COLO829 (cell line): ENCODE measurements around the gene NHERF1.

Experiments
- DNase-seq: peaks from one replicate; pipeline ENCODE4 v3.0.0; 2012; ENCODE audit warnings: low spot score

The NHERF1 gene

GRCh38 chr17:74748529-74749278 is at the start of gene NHERF1:
TSS of gene NHERF1 (plus strand) at chr17:74748628. CDS start at chr17:74748847, 219 bp downstream.
- DNase-seq = peak; percentile 86

GRCh38 chr17:74699236-74699635 is 49.2 kb upstream of the NHERF1 start:
- no peak for DNase-seq

- no peak for DNase-seq
Observed at GRCh38 chr17:74702116-74702871, 46.1 kb upstream of the NHERF1 start.

GRCh38 chr17:74703311-74703710 is 45.1 kb upstream of the NHERF1 start:
- no peak for DNase-seq

GRCh38 chr17:74704544-74704943 is 43.9 kb upstream of the NHERF1 start:
- no peak for DNase-seq

GRCh38 chr17:74711058-74711824 is 37.2 kb upstream of the NHERF1 start:
- no peak for DNase-seq

- DNase-seq = no peak
Observed at GRCh38 chr17:74712301-74712700, 36.1 kb upstream of the NHERF1 start.

GRCh38 chr17:74712756-74713155 is 35.7 kb upstream of the NHERF1 start, which contains the start of gene CD300LF:
TSS of gene CD300LF (minus strand) at chr17:74712923. CDS start at chr17:74712866, 57 bp downstream.
- DNase-seq = no peak

GRCh38 chr17:74713171-74713755 is 35.2 kb upstream of the NHERF1 start:
- DNase-seq = no peak

- no peak for DNase-seq
Observed at GRCh38 chr17:74715144-74715543, 33.3 kb upstream of the NHERF1 start.

- DNase-seq = no peak
Observed at GRCh38 chr17:74720506-74720905, 27.9 kb upstream of the NHERF1 start.

- no peak for DNase-seq
Observed at GRCh38 chr17:74722782-74723181, 25.6 kb upstream of the NHERF1 start.

GRCh38 chr17:74723891-74724290 is 24.5 kb upstream of the NHERF1 start:
- no peak for DNase-seq

GRCh38 chr17:74725111-74725510 is 23.3 kb upstream of the NHERF1 start:
- no peak for DNase-seq

- DNase-seq = no peak
Observed at GRCh38 chr17:74728033-74728701, 20.3 kb upstream of the NHERF1 start.

GRCh38 chr17:74728702-74729075 is 19.7 kb upstream of the NHERF1 start:
- no peak for DNase-seq

GRCh38 chr17:74729368-74729767 is 19.1 kb upstream of the NHERF1 start:
- no peak for DNase-seq

- DNase-seq = no peak
Observed at GRCh38 chr17:74729866-74730265, 18.6 kb upstream of the NHERF1 start.

GRCh38 chr17:74730491-74731346 is 17.7 kb upstream of the NHERF1 start:
- no peak for DNase-seq

- DNase-seq = no peak
Observed at GRCh38 chr17:74731347-74731605, 17.2 kb upstream of the NHERF1 start.
